ENCODE data around the gene HBG2. TPM values are rescaled to one million over a fixed set of nuclear protein-coding genes. Genes with fewer than 3 reads are reported as not detected.
"Not testable (repeated sequence)": the region's sequence is repeated elsewhere in the genome, so short reads cannot be mapped to it uniquely, and the experiment has no call there.

HBG2 gene
- polyA plus RNA-seq, 4 donors, result 1,196 to 3,386 (median 2,205) TPM

GRCh38 chr11:5250543-5251204 is 3.9 kb downstream of the HBG2 start:
- DNase-seq (ENCODE audit: low read depth in 4 of 4, low spot score in 2 of 4), result no peak

GRCh38 chr11:5249807-5250396 is 4.7 kb downstream of the HBG2 start, which contains the start of gene HBG1:
Gene HBG1 (minus strand): TSS chr11:5249857. CDS start chr11:5249804, 53 bp downstream.
- not testable (repeated sequence) for DNase-seq (ENCODE audit: low read depth in 4 of 4, low spot score in 2 of 4)

GRCh38 chr11:5248498-5248897 is 6.1 kb downstream of the HBG2 start:
- not testable (repeated sequence) for DNase-seq (ENCODE audit: low read depth in 4 of 4, low spot score in 2 of 4)

- DNase-seq (ENCODE audit: low read depth in 4 of 4, low spot score in 2 of 4), result no peak
Measured at GRCh38 chr11:5247472-5248192, 6.9 kb downstream of the HBG2 start.

GRCh38 chr11:5246772-5247471 is 7.7 kb downstream of the HBG2 start:
- DNase-seq (ENCODE audit: low read depth in 4 of 4, low spot score in 2 of 4), result no peak

GRCh38 chr11:5245155-5245554 is 9.4 kb downstream of the HBG2 start:
- DNase-seq (ENCODE audit: low read depth in 4 of 4, low spot score in 2 of 4), result no peak

- no peak for DNase-seq (ENCODE audit: low read depth in 4 of 4, low spot score in 2 of 4)
Measured at GRCh38 chr11:5243816-5244180, 10.8 kb downstream of the HBG2 start.

GRCh38 chr11:5242933-5243815 is 11.4 kb downstream of the HBG2 start:
- no peak for DNase-seq (ENCODE audit: low read depth in 4 of 4, low spot score in 2 of 4)

- DNase-seq (ENCODE audit: low read depth in 4 of 4, low spot score in 2 of 4), result no peak
Measured at GRCh38 chr11:5242208-5242607, 12.4 kb downstream of the HBG2 start.

- DNase-seq (ENCODE audit: low read depth in 4 of 4, low spot score in 2 of 4), result no peak
Measured at GRCh38 chr11:5241458-5241857, 13.1 kb downstream of the HBG2 start.

- no peak for DNase-seq (ENCODE audit: low read depth in 4 of 4, low spot score in 2 of 4)
Measured at GRCh38 chr11:5240458-5240857, 14.1 kb downstream of the HBG2 start.

- no peak for DNase-seq (ENCODE audit: low read depth in 4 of 4, low spot score in 2 of 4)
Measured at GRCh38 chr11:5240056-5240455, 14.5 kb downstream of the HBG2 start.

- DNase-seq (ENCODE audit: low read depth in 4 of 4, low spot score in 2 of 4), result no peak
Measured at GRCh38 chr11:5239046-5239445, 15.5 kb downstream of the HBG2 start.

GRCh38 chr11:5238486-5238885 is 16.1 kb downstream of the HBG2 start:
- no peak for DNase-seq (ENCODE audit: low read depth in 4 of 4, low spot score in 2 of 4)

GRCh38 chr11:5237420-5237819 is 17.2 kb downstream of the HBG2 start:
- no peak for DNase-seq (ENCODE audit: low read depth in 4 of 4, low spot score in 2 of 4)

- no peak for DNase-seq (ENCODE audit: low read depth in 4 of 4, low spot score in 2 of 4)
Measured at GRCh38 chr11:5235364-5236095, 19.1 kb downstream of the HBG2 start.

GRCh38 chr11:5234381-5234834 is 20.2 kb downstream of the HBG2 start, which contains the start of gene HBD:
Gene HBD (minus strand): TSS chr11:5234483. CDS start chr11:5234433, 50 bp downstream.
- DNase-seq (ENCODE audit: low read depth in 4 of 4, low spot score in 2 of 4), result no peak

GRCh38 chr11:5233307-5233706 is 21.3 kb downstream of the HBG2 start:
- no peak for DNase-seq (ENCODE audit: low read depth in 4 of 4, low spot score in 2 of 4)

GRCh38 chr11:5232821-5233220 is 21.8 kb downstream of the HBG2 start:
- no peak for DNase-seq (ENCODE audit: low read depth in 4 of 4, low spot score in 2 of 4)

Data from left renal cortex interstitium (tissue), 4 donors.